Measurements from ENCODE around the gene SYNGR4.
"Not testable (repeated sequence)": the region's sequence is repeated elsewhere in the genome, so short reads cannot be mapped to it uniquely, and the experiment has no call there.

SYNGR4 gene

DNA sequence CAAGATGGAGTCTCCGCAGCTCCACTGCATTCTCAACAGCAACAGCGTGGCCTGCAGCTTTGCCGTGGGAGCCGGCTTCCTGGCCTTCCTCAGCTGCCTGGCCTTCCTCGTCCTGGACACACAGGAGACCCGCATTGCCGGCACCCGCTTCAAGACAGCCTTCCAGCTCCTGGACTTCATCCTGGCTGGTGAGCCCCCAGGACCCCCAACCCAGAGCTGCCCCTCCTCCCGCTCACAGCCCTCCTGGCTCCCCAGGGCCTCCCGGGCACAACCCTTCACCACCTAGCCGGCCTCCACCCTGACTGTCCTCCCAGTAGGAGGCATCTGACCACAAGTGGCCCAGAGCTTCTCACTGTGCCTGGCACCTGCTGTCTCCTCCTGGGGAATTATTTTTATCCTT, 9.4 kb downstream of the SYNGR4 start:
- no peak for DNase-seq

DNA sequence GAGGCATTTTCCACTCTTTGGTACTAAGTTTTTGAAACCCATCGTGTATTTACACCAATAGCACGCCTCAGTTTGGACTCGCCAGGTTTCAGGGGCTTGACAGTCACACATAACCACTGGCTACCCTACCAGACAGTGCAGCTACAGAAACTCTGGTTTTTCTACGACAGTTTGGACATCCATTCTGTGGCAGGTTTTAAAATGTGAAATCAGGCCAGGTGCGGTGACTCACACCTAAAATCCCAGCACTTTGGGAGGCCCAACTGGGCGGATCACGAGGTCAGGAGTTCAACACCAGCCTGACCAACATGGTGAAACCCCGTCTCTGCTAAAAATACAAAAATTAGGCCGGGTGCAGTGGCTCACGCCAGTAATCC, 14.0 kb downstream of the SYNGR4 start:
- DNase-seq: no peak

DNA sequence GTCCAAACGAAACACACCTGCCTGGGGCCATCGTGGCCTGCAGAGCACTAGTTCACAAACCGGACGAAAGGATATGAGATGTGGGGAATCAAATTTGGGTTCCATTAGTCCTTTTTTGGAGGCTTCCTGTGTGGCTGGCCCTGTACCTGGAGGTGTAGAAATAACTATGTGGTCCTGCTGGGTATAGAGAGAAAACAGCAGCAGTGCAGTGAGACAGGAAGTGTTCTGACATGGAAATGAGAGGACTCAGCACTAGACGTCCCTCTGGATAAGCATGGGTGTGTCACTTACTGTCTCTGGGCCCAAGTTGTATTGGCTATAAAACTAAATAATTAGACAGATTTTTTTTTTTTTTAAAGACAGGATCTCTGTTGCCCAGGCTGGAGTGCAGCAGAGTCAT, 14.9 kb downstream of the SYNGR4 start:
- DNase-seq: no peak

DNA sequence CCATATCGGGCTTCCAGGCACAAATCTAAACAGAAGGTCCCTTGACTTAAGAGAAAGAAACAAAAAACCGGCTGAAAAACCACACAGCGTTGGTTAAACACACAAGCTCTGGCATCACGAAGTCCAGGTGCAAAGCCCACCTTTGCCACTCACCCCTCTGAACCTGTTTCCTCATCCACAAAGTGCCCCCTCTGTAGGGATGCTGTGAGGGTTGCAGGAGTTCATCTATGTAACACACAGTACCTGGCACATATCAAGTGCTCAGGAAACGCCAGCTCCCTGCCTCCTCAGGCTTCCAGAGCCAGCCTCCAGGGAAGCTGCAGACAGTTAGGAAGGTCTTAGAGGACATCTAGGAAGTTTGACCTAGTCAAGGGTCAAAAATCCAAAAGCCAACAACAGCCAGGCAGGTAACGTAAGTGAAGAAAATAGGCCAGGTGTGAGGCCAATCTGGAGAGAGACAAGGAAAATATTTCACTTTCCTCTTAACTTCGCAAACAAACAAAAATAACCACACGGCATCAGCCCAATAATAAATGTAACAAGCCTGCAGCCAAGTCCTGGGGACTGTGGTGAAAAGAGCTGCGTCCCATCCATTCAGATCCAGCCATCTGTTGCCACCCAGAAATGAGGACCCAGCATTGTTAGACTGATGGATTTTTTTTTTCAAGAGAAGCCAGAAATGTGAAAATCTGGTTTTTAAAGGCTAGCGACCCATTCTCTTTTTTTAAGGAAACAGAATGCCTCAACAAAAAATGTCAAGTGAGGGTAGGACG, 17.2 kb downstream of the SYNGR4 start:
- DNase-seq: no peak

DNA sequence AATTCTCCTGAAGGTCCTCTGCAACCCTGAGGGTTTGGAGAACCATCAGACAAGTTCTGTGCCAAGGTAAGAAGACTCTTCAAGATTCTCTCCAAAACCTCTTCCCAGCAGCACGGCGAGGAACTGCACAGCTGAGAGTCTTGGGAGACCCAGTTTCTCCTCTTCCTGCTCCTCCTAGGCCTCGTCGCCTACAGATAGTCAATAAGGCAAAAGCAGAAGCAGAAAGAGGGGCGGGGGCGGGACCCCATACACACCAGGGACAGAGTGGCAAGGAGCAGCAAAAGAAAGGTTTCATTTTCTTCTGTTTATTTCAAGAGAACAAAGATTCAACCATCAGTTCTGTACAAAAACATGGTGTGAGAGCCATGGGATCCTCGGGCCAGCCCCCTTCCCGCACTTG, 18.1 kb downstream of the SYNGR4 start:
- no peak for DNase-seq

DNA sequence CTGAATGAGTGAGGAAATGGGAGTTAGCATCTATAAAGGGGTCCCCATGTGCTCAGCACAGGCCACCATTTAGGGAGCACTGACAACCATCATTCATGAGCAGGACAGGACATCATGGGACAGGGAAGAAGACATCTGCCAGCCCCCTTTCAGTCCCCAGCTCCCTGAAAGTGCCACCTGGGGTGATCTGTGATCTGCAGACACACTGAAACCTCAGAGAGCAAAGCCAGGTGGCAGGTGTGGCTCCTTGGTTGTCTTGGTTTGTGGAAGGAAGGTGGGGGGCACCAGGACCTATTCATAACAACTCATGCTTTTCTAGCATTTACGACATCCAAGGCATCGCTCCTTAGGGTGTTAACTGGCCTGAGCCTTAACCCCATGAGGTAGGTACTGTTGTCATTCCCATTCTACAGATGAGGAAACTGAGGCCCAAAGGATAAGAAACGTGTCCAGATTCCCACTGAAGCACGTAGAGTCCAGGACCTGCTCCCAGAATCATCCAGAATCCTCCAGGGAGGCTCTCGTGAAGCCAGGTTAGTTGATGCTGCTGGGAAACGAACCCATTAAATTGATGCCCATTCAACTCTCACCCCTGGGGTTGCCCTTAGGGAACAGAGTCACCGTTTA, 21.4 kb downstream of the SYNGR4 start:
- no peak for DNase-seq

DNA sequence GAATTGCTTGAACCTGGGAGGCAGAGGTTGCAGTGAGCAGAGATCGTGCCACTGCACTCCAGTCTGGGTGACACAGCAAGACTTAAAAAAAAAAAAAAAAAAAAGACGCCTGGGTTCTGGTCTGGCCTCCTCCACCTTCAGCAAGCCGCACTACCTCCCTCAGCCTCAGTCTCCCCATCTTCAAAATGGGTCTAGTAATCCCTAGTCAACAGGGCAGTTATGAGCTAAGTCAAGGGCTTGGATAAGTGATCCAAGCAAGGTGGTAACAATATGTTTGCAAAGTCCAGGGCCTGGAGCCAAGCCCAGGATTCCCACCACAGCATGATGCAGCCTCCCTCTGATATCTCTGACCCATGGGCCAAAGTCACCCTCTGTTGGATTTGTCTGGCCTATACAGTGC, 22.8 kb downstream of the SYNGR4 start:
- DNase-seq: no peak

DNA sequence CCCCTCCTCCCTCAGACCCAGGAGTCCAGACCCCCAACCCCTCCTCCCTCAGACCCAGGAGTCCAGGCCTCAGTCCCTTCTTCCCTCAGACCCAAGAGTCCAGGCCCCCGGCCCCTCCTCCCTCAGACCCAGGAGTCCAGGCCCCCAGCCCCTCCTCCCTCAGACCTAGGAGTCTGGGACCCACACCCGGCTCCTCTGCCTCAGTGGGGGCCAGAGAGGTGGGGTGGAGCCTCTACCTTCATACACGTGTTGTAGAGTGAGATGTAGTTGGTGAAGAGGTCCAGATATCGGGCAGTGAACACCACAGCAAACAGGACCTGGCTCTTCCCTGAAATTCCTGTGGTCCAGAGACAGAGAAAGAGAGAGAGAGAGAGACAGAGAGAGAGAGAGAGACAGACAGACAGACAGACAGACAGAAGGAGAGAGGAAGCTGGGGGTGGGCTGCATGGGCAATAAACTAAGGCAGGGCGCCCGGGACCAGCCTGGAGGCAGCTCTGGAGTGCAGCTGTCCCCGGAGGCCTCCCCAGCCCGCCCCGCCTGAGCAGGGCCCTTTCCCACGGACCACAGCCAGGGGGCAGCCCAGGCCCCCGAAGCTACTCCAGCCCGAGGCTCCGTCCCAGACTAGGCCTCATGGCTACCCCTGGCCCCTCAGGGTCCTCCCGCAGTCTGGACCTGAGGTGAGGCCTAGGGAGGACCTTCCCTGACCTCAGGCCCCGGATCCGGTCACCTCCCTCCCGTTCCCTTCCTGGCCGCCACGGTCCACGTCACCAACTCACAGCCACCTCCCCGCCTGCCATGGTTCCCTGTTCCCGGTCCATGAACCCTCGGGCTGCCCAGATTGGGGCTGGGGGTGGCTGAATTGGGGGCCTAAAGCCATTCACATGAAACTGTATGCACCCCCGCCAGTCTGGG, 26.3 kb downstream of the SYNGR4 start:
- peak; percentile 17 for DNase-seq

DNA sequence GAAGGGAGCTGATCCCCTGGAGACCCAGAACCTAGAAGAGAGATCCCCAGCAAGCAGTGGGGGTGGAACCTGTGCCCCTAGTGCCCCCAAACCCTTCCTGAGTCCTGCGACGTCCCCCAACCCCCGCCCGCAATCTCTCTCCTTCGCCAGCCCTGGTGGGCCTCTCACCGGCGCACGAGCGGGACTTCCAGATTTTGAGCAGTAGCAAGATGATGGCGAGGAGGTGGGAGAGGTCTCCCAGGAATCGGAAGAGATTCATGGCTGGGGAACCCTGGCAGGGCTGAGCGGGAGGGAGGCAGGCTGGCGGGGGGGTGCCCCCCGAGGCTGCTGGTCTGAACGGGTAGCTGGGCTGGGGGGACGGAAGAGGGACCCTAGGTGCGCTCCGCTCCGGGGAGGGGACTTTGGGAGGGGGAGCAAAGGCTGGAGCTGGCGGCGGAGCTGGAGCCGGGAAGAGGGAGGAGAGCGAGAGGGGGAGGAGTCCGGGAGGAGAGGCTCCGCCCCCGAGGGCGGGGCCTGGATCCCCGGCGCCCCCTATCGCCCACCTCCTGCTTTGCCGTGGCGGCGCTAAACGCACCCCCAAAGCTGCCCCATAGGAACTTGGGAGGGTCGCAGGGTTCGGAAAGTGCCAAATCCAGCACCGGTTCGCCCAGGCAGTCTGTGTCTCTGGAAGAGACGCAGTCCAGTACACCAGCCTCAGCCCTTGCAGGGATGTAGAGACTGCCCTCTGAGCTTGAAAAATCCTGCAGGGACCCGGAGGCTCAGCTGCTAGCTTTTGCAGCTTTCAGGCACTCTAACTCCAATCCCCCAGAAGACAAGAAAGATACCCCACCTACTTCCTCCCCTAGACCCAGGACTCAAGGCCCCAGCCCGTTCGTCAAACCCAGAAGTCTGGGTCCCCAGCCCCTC, 27.2 kb downstream of the SYNGR4 start, which contains the start of gene KDELR1:
KDELR1 (minus strand) TSS at position 452 of the 906 bp plus-strand sequence; CDS start at position 259, 193 bp downstream.
- DNase-seq: peak; percentile 66

DNA sequence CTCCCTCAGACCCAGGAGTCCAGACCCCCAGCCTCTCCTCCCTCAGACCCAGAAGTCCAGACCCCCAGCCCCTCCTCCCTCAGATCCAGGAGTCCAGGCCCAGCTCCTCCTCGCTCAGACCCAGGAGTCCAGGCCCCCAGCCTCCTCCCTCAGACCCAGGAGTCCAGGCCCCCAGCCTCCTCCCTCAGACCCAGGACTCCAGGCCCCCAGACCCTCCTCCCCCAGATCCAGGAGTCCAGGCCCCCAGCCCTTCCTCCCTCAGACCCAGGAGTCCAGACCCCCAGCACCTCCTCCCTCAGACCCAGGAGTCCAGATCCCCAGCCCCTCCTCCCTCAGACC, 27.8 kb downstream of the SYNGR4 start:
- not testable (repeated sequence) for DNase-seq

DNA sequence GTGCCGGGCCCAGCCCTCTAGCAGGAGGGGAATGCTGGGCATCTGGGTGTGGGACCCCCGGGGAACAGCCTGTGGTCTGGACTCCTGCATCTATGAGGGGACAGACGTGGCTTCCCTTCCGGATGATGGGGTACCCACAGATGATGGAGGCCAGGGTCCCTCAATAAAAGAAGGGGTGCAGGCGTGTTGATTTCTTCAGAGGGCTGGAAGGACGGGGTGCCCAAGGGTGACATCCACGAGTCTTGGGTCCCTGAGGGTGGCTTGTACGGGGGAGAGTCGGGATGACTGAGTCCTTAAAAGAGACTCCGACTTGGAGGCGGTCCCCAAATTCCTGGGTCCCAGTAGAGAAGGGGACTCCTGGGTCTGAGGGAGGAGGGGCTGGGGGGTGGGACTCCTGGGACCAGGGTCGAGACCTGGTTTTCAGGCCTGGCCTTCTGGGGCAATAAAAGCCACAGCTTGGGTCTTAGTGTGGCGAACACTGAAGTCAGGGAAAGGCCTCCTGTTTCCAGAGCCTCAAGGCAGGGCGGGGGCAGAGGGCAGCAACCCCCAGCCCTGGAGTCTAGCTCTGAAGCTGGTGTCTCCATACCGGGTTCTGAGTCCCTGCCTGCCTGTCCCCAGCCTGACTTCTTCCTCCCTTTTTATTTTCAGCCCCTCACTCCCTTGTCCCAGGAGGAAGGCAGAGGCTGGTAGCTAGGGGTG, 28.8 kb downstream of the SYNGR4 start:
- no peak for DNase-seq

DNA sequence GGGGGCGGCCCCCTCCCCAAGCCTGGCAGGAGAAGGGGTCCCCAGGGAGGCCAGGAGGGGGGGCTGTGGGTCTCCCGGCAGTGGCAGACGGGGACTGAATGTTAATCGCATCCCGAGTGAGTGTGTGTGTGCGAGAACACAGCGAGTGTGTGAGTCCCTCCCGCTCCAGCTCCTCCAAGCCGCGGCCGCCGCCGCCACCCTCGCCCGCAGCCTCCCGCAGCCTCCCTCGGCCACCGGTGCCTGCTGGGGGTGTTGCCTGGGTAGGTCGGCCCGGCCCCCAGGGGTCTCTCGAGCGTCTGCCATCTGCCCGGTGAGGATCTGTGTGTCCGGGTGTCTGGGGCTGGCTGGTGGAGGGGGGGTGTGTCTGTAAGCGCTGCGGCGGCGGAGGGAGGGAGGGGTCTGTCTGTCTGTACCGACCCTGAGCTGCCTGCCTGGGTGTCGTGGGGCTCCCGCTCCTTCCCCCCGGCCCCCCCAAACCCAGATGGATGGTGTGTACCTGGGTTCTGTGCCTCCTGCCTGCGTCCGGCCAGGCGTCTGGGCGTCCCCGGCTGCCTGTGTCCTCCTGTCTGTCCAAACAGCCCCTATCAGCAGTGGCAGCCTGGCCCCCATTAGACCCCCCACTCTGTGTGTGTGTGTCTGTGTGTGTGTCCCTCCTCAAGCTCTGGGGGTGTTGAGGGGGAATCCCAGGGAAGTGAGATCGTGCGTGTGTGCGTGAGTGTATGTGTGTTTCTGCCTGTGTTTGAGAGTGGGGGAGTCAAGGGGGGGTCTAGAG, 29.6 kb downstream of the SYNGR4 start, which contains the start of gene GRIN2D:
GRIN2D (plus strand) TSS at position 110 of the 772 bp plus-strand sequence. CDS start 4,725 bp downstream, outside the sequence.
- DNase-seq: no peak

DNA sequence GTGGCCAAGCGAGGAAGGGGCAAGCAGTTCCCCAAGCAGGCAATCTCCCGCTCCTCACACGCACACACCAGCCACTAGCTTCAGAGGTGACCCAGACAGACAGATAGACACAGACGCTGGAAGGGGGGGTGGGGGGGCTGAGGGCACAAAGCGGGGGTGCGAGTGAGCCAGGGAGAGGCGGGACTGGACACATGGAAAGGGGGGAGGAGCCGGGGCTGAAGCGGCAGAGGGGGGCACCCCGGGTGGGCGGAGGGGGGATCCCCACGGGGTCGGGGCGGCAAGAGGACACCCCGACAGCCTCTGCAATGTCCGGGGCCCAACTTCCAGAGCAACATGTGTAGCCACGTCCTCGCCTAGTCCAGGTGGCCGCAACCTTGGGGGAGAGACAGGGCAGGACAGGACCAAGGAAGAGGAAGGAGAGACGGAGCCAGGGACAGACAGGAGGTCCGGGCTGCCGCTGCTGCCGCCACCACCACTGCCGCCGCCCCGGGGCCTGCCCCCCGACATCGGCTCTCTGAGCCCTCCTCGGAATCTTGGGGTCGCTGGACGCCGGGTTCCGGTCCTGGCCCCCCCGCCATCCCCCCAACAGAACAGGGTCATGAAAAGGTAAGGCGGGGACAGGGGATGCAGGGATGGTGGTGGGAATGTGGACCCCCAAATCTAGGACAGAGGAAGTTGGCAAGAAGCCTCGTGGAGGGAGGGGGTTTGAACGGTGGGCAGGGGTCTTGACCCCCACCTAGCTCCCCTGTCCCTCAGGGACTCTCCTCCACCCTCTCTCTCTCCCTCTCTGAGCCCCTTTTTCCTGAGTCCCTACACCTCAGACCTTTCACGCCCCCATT, 30.4 kb downstream of the SYNGR4 start:
- no peak for DNase-seq

DNA sequence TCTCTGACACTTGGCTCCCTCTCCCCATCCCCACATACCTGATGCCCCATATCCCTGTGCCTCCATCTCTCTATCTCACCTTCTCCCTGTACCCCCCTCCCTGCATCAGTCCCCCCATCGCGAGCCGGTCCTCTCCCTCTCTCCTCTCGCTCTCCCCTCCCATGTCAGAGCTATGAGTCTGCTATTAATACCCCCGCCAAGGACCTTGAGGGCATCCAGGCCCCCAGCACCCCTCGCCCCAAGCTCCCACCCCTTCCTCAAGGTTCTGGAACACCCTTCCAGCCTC, 30.9 kb downstream of the SYNGR4 start:
- no peak for DNase-seq

DNA sequence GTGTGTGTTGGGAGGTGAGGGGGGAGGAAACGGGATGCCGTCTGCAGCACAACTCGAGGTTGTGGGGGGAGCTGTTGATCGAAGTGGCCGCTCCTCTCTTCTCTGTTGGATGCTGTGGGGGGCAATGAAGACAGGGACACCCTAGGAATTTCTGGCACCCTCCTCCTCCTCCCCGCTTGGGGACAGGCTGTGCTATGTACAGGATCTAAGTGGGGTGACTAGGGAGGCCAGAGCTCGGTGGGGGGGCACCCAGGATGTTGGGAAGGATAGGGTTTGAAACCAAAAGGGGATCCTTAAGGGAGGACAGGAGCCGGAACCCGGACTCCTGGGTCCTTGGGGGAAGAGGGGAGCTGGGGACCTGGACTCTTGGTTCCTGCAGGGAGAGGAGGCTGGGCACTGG, 31.3 kb downstream of the SYNGR4 start:
- no peak for DNase-seq

DNA sequence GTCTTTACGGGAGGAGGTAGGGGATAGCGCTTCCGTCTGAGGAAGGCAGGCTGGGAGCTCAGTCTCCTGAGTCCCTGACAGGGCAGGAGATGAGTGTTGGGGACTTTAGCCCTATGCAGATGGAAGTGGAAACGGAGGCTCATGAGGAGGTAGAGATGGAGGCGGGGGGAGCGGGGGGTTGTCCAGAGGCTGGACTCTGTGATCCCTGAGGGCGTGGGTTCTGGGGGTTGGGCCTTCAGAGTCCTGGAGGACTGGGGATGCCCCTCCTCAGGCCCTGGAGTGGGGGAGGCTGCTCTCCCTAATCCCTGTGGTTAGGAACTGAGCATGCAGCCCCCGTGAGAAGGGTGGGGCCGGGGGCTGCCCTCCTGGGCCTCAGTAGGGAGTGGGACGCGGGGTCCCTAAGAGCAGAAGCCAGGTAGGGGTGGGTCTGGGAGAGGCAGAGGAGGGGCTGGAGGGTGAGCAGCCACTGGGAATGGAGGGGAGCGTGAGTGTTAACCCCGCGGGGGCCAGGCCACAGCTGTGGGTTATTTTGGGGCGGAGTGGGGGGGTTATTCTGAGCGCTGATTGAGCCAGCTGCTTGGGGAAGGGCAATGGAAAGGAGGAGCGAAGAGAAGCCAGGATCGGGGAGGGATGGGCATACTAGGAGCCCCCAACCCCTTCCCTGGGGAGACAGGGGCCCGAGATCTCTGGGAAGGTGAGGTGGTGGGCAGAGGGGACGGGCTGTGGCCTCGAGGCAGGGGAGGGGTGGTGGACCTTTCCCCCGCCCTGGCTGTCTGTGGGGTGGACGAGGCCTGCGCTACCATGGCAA, 32.1 kb downstream of the SYNGR4 start:
- DNase-seq: no peak

DNA sequence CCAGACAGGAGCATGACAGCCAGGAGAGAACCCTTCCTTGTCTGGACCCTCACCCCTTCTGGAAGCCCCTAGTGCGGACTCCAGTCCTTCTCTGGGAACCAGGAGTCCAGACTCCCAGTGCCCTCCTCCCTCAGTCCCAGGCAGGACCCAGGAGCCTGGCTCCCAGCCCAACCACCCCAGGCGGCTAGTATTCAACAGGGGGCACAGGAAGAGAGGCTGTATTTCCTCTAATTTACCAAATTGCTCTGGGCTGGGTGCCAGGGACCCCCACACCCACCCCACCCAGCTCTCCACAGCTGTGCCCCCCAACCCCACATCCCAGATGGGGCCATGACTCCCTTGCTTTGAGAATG, 32.6 kb downstream of the SYNGR4 start:
- no peak for DNase-seq

DNA sequence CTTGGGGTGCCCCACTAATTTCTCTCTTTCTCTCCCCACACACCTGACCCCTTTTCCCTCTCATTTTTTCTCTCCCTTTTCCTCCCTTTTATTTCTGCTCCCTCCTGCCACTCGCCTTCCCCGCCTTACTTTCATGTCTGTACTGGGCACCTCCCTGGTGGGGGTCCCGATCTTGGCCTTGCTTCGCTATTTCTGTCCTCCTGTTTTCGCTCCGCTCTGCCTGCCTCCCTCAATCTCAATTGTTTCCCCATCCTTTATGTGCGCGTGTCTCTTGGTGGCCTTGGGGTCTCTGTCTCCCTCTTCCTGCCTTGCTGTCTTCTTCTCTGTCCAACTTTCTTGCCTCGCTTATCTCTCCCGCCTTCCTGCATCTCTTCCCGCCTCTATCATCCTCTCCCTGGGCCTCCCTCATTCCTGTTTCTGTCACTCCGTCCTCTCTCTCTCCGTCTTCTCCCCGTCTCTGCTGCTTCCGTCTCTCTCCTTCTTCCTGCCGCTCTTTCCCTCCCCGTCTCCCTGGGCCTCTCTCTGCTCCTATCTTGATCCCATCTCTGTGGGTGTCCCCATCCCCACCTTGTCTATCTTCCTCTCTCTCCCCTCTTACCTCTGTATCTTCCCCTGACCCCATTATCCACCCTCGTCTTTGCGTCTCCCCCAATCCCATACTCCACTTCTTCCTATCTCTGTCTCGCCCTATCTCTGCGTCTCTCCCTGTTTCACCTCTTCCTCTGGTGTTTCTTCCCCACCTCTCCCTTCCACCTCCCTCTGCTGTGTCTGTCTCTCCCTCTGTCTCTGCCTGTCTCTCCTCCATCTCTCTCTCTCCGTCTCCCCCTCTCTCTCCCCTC, 33.3 kb downstream of the SYNGR4 start:
- DNase-seq: no peak

DNA sequence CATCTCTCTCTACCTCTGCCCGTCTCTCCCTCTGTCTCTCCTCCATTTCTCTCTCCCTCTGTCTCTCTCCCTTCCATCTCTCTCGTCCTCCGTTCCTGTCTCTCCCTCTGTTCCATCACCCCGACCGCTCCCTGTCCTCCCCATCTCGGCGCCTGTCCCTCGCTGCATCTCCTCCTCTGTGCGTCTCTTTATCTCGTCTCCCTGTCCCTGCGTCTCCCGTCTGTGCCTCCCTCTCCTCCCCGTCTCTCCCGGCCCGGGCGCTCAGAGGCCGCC, 33.9 kb downstream of the SYNGR4 start:
- no peak for DNase-seq

Measured in NCI-H2227 treated with DMSO at 0.1 percent for 48 hours (cell line).